ENCODE measurements around the gene KCP.

Gene KCP

GRCh38 chr7:128860158-128861073, 50.1 kb downstream of the KCP start:
- Mint-ChIP-seq H3K9me3 (no peaks in the 10 kb centered on the region), H3K36me3 (ENCODE audit: low read depth) (peaks cover 22% of the 10 kb centered on the region), H3K27me3 (no peaks in the 10 kb centered on the region), H3K4me3 (no peak overlapping the region), H3K4me1 (ENCODE audit: low read depth) (peaks cover 18% of the 10 kb centered on the region), H3K27ac (no peak overlapping the region)
- DNase-seq = no peak

GRCh38 chr7:128859232-128860157, 51.0 kb downstream of the KCP start:
- Mint-ChIP-seq H3K4me1 (ENCODE audit: low read depth) (peaks cover 11% of the 10 kb centered on the region), H3K9me3 (no peaks in the 10 kb centered on the region), H3K4me3 (no peak overlapping the region), H3K27me3 (no peaks in the 10 kb centered on the region), H3K27ac (no peak overlapping the region), H3K36me3 (ENCODE audit: low read depth) (peaks cover 13% of the 10 kb centered on the region)
- no peak for DNase-seq

DNA sequence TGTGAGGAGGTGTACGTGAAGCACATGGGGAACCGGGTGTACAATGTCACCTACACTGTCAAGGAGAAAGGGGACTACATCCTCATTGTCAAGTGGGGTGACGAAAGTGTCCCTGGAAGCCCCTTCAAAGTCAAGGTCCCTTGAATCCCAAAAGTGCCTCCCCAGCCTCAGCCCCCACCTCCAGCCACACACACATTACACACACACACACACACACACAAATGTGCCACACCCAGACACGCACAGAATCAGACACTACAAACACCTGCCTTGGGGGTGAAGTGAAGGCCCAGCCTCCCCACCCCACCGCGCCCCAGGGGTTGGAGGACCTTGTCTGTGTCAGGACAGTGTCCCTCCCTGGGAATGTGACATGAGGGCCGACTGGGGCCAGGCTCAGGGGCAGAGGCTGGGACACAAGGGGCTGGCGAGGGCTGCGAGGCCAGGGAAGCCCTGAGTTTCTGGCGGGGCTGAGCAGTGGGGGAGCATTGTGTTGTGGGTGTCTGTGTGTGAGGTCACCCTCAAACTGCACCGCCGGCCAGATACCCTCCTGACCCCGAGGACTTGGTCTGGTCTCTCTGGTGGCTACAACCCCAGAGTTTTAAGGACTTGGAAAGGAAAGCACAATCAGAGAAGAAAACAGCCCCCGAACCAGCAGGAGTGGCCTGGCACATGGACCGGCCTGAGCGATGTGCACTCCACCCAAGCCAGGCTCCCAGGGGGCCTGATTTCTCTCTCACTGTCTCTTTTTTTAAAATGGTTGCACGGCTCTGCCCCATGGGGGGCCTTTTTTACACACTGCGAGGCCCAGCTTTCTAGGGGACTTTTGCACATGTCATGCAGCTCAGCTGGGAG, 51.9 kb downstream of the KCP start:
- H3K9me3 Mint-ChIP-seq = no peaks in the 10 kb centered on the region
- no peak overlapping the region for H3K27ac Mint-ChIP-seq
- no peak overlapping the region for H3K4me3 Mint-ChIP-seq
- peaks cover 7% of the 10 kb centered on the region for H3K4me1 Mint-ChIP-seq (ENCODE audit: low read depth)
- H3K36me3 Mint-ChIP-seq (ENCODE audit: low read depth) = peaks cover 10% of the 10 kb centered on the region
- no peak for DNase-seq
- H3K27me3 Mint-ChIP-seq = no peaks in the 10 kb centered on the region

DNA sequence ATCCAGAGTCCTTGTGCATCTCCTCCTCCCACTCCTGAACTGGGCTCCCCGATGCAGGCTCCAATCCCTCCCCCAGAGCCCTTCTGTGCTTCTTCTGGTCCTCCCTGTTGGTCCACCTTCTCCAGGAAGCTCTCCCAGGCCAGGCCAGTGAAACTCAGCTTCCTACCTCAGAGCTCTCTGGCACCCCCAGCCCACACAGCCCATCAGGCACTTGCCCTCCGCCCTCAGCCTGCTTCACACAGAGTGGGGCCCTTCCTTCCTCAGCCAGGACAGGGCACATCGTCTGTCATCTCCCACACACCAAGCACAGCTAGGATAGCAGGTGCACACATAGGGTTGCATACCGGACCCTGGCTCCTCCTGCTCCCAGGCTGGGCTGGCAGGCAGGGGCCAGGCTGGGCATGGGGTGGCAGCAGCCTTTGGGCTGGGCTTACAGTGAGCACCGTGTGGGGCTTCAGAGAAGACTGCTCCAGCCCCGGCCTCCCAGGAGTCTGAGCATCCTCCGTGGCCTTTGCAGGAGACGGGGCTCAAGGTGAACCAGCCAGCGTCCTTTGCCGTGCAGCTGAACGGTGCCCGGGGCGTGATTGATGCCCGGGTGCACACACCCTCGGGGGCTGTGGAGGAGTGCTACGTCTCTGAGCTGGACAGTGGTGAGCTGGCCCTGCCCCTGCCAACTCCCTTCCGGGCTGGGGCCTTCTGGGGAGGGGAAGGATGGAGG, 54.3 kb downstream of the KCP start:
- Mint-ChIP-seq H3K9me3 (no peaks in the 10 kb centered on the region), H3K27ac (no peak overlapping the region), H3K4me1 (ENCODE audit: low read depth) (no peaks in the 10 kb centered on the region), H3K4me3 (no peak overlapping the region), H3K36me3 (ENCODE audit: low read depth) (no peaks in the 10 kb centered on the region), H3K27me3 (no peaks in the 10 kb centered on the region)
- no peak for DNase-seq

DNA sequence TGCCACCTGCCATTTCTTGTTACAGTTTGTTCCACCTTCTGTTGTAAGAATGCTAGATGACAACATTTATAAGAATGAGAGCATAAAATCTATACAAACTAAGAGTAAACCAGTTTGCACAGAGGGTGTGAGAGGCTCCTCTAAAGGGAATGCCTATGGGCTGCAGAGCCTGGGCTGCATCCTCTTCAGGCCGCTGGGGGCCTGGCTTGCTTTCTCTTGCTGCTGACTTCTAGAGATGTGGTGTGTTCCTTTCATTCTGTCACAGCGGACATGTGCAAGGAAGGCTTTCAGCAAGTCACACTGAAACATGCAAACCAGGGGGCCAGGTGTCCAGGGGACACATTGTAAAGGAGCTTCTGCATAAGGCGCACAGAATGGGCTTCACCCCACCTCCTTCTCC, 55.0 kb downstream of the KCP start:
- Mint-ChIP-seq H3K4me1 (ENCODE audit: low read depth) (no peaks in the 10 kb centered on the region), H3K27ac (no peak overlapping the region), H3K9me3 (no peaks in the 10 kb centered on the region), H3K36me3 (ENCODE audit: low read depth) (no peaks in the 10 kb centered on the region), H3K27me3 (no peaks in the 10 kb centered on the region), H3K4me3 (no peak overlapping the region)
- no peak for DNase-seq

DNA sequence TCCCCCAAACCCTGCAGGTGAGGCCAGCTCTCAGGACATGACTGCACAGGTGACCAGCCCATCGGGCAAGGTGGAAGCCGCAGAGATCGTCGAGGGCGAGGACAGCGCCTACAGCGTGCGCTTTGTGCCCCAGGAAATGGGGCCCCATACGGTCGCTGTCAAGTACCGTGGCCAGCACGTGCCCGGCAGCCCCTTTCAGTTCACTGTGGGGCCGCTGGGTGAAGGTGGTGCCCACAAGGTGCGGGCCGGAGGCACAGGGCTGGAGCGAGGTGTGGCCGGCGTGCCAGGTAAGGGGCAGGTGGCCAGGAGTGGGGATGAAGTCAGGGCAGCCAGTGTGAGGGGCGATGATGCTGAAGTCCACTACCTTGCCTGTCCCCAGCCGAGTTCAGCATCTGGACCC, 56.1 kb downstream of the KCP start:
- no peaks in the 10 kb centered on the region for H3K27me3 Mint-ChIP-seq
- no peak overlapping the region for H3K4me3 Mint-ChIP-seq
- no peak for DNase-seq
- no peaks in the 10 kb centered on the region for H3K36me3 Mint-ChIP-seq (ENCODE audit: low read depth)
- no peaks in the 10 kb centered on the region for H3K4me1 Mint-ChIP-seq (ENCODE audit: low read depth)
- no peaks in the 10 kb centered on the region for H3K9me3 Mint-ChIP-seq
- H3K27ac Mint-ChIP-seq = no peak overlapping the region

- H3K4me3 Mint-ChIP-seq = no peak overlapping the region
Observed at GRCh38 chr7:128853799-128854198, 56.7 kb downstream of the KCP start.

GRCh38 chr7:128852537-128853254, 57.8 kb downstream of the KCP start:
- no peak overlapping the region for H3K4me3 Mint-ChIP-seq
- no peak overlapping the region for H3K27ac Mint-ChIP-seq
- H3K9me3 Mint-ChIP-seq = no peaks in the 10 kb centered on the region
- H3K36me3 Mint-ChIP-seq (ENCODE audit: low read depth) = no peaks in the 10 kb centered on the region
- DNase-seq = no peak
- H3K27me3 Mint-ChIP-seq = no peaks in the 10 kb centered on the region
- H3K4me1 Mint-ChIP-seq (ENCODE audit: low read depth) = no peaks in the 10 kb centered on the region

More at GRCh38 chr7:128853799-128854198, 56.7 kb downstream of the KCP start:
- Mint-ChIP-seq H3K27ac (no peak overlapping the region), H3K27me3 (no peaks in the 10 kb centered on the region), H3K9me3 (no peaks in the 10 kb centered on the region), H3K36me3 (ENCODE audit: low read depth) (no peaks in the 10 kb centered on the region), H3K4me1 (ENCODE audit: low read depth) (no peaks in the 10 kb centered on the region)
- no peak for DNase-seq

DNA sequence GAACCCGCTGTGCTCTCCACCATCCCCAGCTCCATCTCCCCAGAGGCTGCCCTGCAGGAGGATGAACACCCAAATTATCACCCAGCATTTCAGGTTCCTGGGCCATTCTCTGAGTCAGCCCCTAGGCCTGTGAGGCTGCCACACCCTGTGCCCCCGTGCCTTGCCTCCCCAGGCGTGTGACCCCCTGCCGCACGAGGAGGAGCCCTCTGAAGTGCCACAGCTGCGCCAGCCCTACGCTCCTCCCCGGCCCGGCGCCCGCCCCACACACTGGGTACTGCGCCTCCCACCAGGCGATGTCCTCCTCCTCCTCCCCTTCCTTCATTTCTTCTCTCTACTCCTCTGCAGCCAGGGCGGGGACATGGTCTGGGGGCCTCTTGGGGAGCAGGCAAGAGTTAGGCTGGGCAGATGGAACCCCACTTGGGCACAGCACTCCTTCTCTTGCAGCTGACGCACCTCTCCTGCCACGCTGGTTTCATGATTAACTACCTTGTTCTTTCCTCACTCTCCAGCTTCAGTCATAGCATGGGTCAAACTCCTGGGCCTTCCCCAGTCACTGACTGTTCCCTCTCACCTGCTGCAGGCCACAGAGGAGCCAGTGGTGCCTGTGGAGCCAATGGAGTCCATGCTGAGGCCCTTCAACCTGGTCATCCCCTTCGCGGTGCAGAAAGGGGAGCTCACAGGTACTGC, 60.6 kb downstream of the KCP start:
- Mint-ChIP-seq H3K4me1 (ENCODE audit: low read depth) (no peaks in the 10 kb centered on the region), H3K27me3 (no peaks in the 10 kb centered on the region), H3K9me3 (no peaks in the 10 kb centered on the region), H3K36me3 (ENCODE audit: low read depth) (no peaks in the 10 kb centered on the region), H3K4me3 (no peak overlapping the region), H3K27ac (no peak overlapping the region)
- no peak for DNase-seq

- H3K36me3 Mint-ChIP-seq (ENCODE audit: low read depth) = no peaks in the 10 kb centered on the region
- no peaks in the 10 kb centered on the region for H3K27me3 Mint-ChIP-seq
- no peak for DNase-seq
- no peaks in the 10 kb centered on the region for H3K4me1 Mint-ChIP-seq (ENCODE audit: low read depth)
- no peaks in the 10 kb centered on the region for H3K9me3 Mint-ChIP-seq
- H3K27ac Mint-ChIP-seq = no peak overlapping the region
- H3K4me3 Mint-ChIP-seq = no peak overlapping the region
Observed at GRCh38 chr7:128849156-128849515, 61.4 kb downstream of the KCP start.

DNA sequence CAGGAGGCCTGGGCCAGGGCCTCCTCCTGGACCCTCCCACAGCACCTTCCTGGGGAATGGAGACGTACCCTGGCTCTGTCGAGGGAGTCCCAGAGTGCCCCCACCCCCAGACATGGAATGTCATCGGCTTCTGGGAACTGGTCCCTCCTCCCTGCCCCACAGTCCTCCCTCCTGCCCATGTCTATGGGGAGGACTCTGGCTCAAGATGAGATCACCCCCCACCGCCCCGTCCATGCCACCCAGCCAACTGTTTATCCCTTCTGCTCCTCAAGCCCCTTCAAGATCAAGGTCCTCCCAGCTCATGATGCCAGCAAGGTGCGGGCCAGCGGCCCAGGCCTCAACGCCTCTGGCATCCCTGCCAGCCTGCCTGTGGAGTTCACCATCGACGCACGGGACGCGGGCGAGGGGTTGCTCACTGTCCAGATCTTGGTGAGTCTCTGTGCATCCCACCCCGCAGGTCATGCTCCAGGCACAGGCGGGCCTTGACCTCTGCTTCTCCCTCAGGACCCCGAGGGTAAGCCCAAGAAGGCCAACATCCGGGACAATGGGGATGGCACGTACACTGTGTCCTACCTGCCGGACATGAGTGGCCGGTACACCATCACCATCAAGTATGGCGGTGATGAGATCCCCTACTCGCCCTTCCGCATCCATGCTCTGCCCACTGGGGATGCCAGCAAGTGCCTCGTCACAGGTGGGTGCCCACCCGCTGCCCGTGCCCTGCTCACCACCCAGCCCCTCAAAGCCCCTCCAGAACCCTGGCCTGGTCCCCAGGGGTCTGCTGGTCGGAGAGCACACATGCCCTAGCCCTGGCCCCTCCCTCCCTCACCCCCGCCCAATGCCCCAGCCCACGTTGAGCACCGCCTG, 62.0 kb downstream of the KCP start:
- Mint-ChIP-seq H3K27ac (no peak overlapping the region), H3K27me3 (no peaks in the 10 kb centered on the region), H3K4me3 (no peak overlapping the region), H3K36me3 (ENCODE audit: low read depth) (no peaks in the 10 kb centered on the region), H3K9me3 (no peaks in the 10 kb centered on the region), H3K4me1 (ENCODE audit: low read depth) (no peaks in the 10 kb centered on the region)
- DNase-seq = no peak

- no peaks in the 10 kb centered on the region for H3K36me3 Mint-ChIP-seq (ENCODE audit: low read depth)
- no peak overlapping the region for H3K4me3 Mint-ChIP-seq
- no peaks in the 10 kb centered on the region for H3K27me3 Mint-ChIP-seq
- no peaks in the 10 kb centered on the region for H3K9me3 Mint-ChIP-seq
- no peak for DNase-seq
- H3K4me1 Mint-ChIP-seq (ENCODE audit: low read depth) = no peaks in the 10 kb centered on the region
- H3K27ac Mint-ChIP-seq = no peak overlapping the region
Observed at GRCh38 chr7:128847721-128848211, 62.7 kb downstream of the KCP start.

Measured in activated T-cell treated with anti-CD3 and anti-CD28 coated beads, Interleukin-2, amount 50 U/mL, for 24 hours (primary cell).